HUES48 (cell line): ENCODE results near the gene CACTIN.

ENCODE experiments used
- H3K27ac ChIP-seq: one replicate; pipeline ENCODE4 v1.7.0; 2013; ENCODE audit warnings: low read depth, low read length, inconsistent platforms
- H3K27me3 ChIP-seq: 2 replicates; pipeline ENCODE4 v1.6.1; 2013; ENCODE audit warnings: mild to moderate bottlenecking, low read length; ENCODE audit not compliant: control insufficient read depth, insufficient read depth
- H3K36me3 ChIP-seq: 2 replicates; pipeline ENCODE4 v1.6.1; 2013; ENCODE audit warnings: low read length; ENCODE audit not compliant: control insufficient read depth, insufficient read depth
- H3K4me1 ChIP-seq: 2 replicates; pipeline ENCODE4 v1.6.1; 2013; ENCODE audit warnings: mild to moderate bottlenecking, low read length; ENCODE audit not compliant: control insufficient read depth, insufficient read depth
- H3K4me3 ChIP-seq: 2 replicates; pipeline ENCODE4 v1.5.1; 2013; ENCODE audit warnings: mild to moderate bottlenecking, low read depth, low read length
- H3K9ac ChIP-seq: 2 replicates; pipeline ENCODE4 v1.6.1; 2013; ENCODE audit warnings: mild to moderate bottlenecking, low read depth, low read length, moderate library complexity
- H3K9me3 ChIP-seq: 2 replicates; pipeline ENCODE4 v1.6.1; 2013; ENCODE audit warnings: low read length; ENCODE audit not compliant: control insufficient read depth, insufficient read depth

Gene CACTIN

GRCh38 chr19:3643674-3644313 lies 17.2 kb upstream of the CACTIN start:
- no peak overlapping the region for H3K4me3 ChIP-seq
- H3K4me1 ChIP-seq = no peaks in the 10 kb centered on the region
- peaks cover 44% of the 10 kb centered on the region for H3K36me3 ChIP-seq
- H3K27me3 ChIP-seq = no peaks in the 10 kb centered on the region
- H3K27ac ChIP-seq = no peak overlapping the region
- H3K9ac ChIP-seq = no peak overlapping the region
- no peaks in the 10 kb centered on the region for H3K9me3 ChIP-seq

DNA sequence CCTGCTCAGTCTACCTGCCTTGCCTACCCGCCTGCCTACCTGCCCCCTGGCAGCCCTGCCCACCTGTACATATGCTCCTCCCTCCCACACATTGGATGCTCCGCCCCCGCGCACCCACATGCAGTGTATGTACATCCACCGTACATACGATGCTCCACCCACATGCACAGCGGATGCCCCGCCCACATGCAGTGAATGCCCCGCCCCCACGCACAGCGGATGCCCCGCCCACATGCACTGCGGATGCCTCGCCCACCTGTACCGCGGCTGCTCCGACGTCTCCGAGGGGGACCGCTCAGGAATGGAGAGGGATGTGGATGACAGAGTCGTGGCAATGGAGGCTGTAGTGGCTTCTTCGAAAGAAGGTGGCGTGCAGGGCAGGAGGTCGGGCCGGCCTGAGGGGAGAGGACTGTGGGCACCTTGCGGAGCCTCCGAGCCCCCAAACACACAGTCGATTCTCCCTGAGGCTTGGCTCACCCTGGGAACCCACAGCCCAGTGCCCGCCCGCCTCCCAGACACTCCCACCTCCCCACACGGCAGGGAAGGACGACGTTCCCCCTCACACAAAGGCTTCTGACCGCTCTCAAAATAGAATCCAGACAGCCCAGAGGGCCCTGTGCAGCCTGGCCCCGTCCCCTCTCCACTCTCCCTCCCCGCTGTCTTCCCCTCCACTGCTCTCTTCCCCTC lies 16.5 kb upstream of the CACTIN start:
- no peak overlapping the region for H3K9ac ChIP-seq
- H3K9me3 ChIP-seq = no peaks in the 10 kb centered on the region
- peaks cover 50% of the 10 kb centered on the region for H3K36me3 ChIP-seq
- no peaks in the 10 kb centered on the region for H3K27me3 ChIP-seq
- H3K27ac ChIP-seq = no peak overlapping the region
- H3K4me3 ChIP-seq = no peak overlapping the region
- no peaks in the 10 kb centered on the region for H3K4me1 ChIP-seq

- peaks cover 54% of the 10 kb centered on the region for H3K36me3 ChIP-seq
- no peaks in the 10 kb centered on the region for H3K4me1 ChIP-seq
- H3K4me3 ChIP-seq = no peak overlapping the region
- H3K27me3 ChIP-seq = no peaks in the 10 kb centered on the region
- H3K9me3 ChIP-seq = no peaks in the 10 kb centered on the region
- H3K27ac ChIP-seq = no peak overlapping the region
- no peak overlapping the region for H3K9ac ChIP-seq
These were observed 15.7 kb upstream of the CACTIN start for GRCh38 chr19:3642296-3642695.

GRCh38 chr19:3641515-3642269 lies 15.1 kb upstream of the CACTIN start:
- Histone ChIP-seq H3K36me3 (peaks cover 53% of the 10 kb centered on the region), H3K27me3 (no peaks in the 10 kb centered on the region), H3K9ac (no peak overlapping the region), H3K4me3 (no peak overlapping the region), H3K9me3 (no peaks in the 10 kb centered on the region), H3K4me1 (no peaks in the 10 kb centered on the region), H3K27ac (no peak overlapping the region)

DNA sequence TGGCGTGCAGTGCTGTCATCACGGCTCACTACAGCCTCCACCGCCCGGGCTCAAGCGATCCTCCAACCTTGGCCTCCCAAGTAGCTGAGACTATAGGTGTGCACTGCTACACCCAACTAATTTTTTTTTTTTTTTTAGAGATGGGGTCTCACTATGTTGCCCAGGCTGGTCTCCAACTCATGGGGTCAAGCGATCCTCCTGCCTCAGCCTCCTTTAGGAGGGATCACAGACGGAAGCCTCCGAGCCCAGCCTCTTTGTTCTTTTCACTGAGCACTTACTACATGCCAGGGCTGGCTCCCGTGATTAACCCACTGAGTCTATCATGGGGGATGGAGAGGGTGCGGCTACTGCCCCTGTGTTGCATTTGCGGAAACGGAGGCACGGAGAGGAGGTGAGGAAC lies 12.9 kb upstream of the CACTIN start:
- H3K4me1 ChIP-seq = no peaks in the 10 kb centered on the region
- no peak overlapping the region for H3K4me3 ChIP-seq
- H3K9ac ChIP-seq = no peak overlapping the region
- peaks cover 42% of the 10 kb centered on the region for H3K36me3 ChIP-seq
- H3K27ac ChIP-seq = no peak overlapping the region
- H3K27me3 ChIP-seq = no peaks in the 10 kb centered on the region
- no peaks in the 10 kb centered on the region for H3K9me3 ChIP-seq

GRCh38 chr19:3638208-3639193 lies 11.9 kb upstream of the CACTIN start:
- Histone ChIP-seq H3K9ac (no peak overlapping the region), H3K27ac (no peak overlapping the region), H3K36me3 (peaks cover 40% of the 10 kb centered on the region), H3K4me1 (no peaks in the 10 kb centered on the region), H3K27me3 (no peaks in the 10 kb centered on the region), H3K9me3 (no peaks in the 10 kb centered on the region), H3K4me3 (no peak overlapping the region)

GRCh38 chr19:3637621-3638020 lies 11.0 kb upstream of the CACTIN start:
- Histone ChIP-seq H3K9ac (no peak overlapping the region), H3K9me3 (no peaks in the 10 kb centered on the region), H3K27ac (no peak overlapping the region), H3K4me1 (no peaks in the 10 kb centered on the region), H3K27me3 (no peaks in the 10 kb centered on the region), H3K4me3 (no peak overlapping the region), H3K36me3 (peaks cover 43% of the 10 kb centered on the region)

- H3K4me1 ChIP-seq = no peaks in the 10 kb centered on the region
- no peak overlapping the region for H3K4me3 ChIP-seq
- peaks cover 43% of the 10 kb centered on the region for H3K36me3 ChIP-seq
- no peaks in the 10 kb centered on the region for H3K27me3 ChIP-seq
- H3K9ac ChIP-seq = no peak overlapping the region
- no peaks in the 10 kb centered on the region for H3K9me3 ChIP-seq
- H3K27ac ChIP-seq = no peak overlapping the region
These were observed 10.4 kb upstream of the CACTIN start for GRCh38 chr19:3636962-3637361.

- Histone ChIP-seq H3K36me3 (peaks cover 42% of the 10 kb centered on the region), H3K4me3 (no peak overlapping the region), H3K9ac (no peak overlapping the region), H3K27me3 (no peaks in the 10 kb centered on the region), H3K9me3 (no peaks in the 10 kb centered on the region), H3K27ac (no peak overlapping the region), H3K4me1 (no peaks in the 10 kb centered on the region)
These were observed 9.9 kb upstream of the CACTIN start for GRCh38 chr19:3636506-3636905.

GRCh38 chr19:3634496-3635045 lies 8.0 kb upstream of the CACTIN start:
- no peak overlapping the region for H3K4me3 ChIP-seq
- no peaks in the 10 kb centered on the region for H3K27me3 ChIP-seq
- H3K36me3 ChIP-seq = peaks cover 38% of the 10 kb centered on the region
- H3K4me1 ChIP-seq = no peaks in the 10 kb centered on the region
- H3K27ac ChIP-seq = no peak overlapping the region
- no peak overlapping the region for H3K9ac ChIP-seq
- no peaks in the 10 kb centered on the region for H3K9me3 ChIP-seq
